MM.1S (cell line): ENCODE measurements around the gene DCXR.

Experiments used
- DNase-seq: peaks from one replicate; pipeline ENCODE4 v3.0.0-alpha.2; 2015
- H2AFZ ChIP-seq: fragments of 300-600 bp; sonication (generic); 2 replicates; pipeline ENCODE4 v1.6.0; 2016; ENCODE audit warnings: antibody characterized with exemption, low read length
- H3F3A ChIP-seq: fragments of 300-600 bp; sonication (generic); 2 replicates; pipeline ENCODE4 v1.6.1; 2016; ENCODE audit warnings: mild to moderate bottlenecking, antibody characterized with exemption, low read length, moderate library complexity, mixed read lengths; ENCODE audit not compliant: insufficient read depth
- H3K27ac ChIP-seq: fragments of 300-600 bp; sonication (generic); 2 replicates; pipeline ENCODE4 v1.5.1; 2016; ENCODE audit warnings: mild to moderate bottlenecking, low read length
- H3K27me3 ChIP-seq: fragments of 300-600 bp; sonication (generic); replicated peaks from 2 replicates; pipeline ENCODE4 v1.6.0; 2016; ENCODE audit warnings: low read length; ENCODE audit not compliant: insufficient read depth
- H3K36me3 ChIP-seq: fragments of 300-600 bp; sonication (generic); replicated peaks from 2 replicates; pipeline ENCODE4 v1.6.1; 2016; ENCODE audit warnings: mild to moderate bottlenecking, low read length, mixed read lengths; ENCODE audit not compliant: insufficient read depth
- H3K4me1 ChIP-seq: fragments of 300-600 bp; sonication (generic); 2 replicates; pipeline ENCODE4 v1.6.1; 2016; ENCODE audit warnings: low read length, mixed read lengths
- H3K4me2 ChIP-seq: fragments of 300-600 bp; sonication (generic); 2 replicates; pipeline ENCODE4 v1.6.0; 2016; ENCODE audit warnings: low read depth, low read length
- H3K4me3 ChIP-seq: fragments of 300-600 bp; sonication (generic); 2 replicates; pipeline ENCODE4 v1.5.1; 2016; ENCODE audit warnings: low read length, mixed read lengths
- H3K79me2 ChIP-seq: fragments of 300-600 bp; sonication (generic); 2 replicates; pipeline ENCODE4 v1.6.1; 2016; ENCODE audit warnings: mixed run types, low read length, mixed read lengths
- H3K9ac ChIP-seq: fragments of 300-600 bp; sonication (generic); 2 replicates; pipeline ENCODE4 v1.6.1; 2016; ENCODE audit warnings: low read length, mixed read lengths
- H3K9me2 ChIP-seq: fragments of 300-600 bp; sonication (generic); replicated peaks from 2 replicates; pipeline ENCODE4 v1.6.1; 2016; ENCODE audit warnings: mild to moderate bottlenecking, low read length, mixed read lengths; ENCODE audit not compliant: insufficient read depth
- H3K9me3 ChIP-seq: fragments of 300-600 bp; sonication (generic); replicated peaks from 2 replicates; pipeline ENCODE4 v1.6.1; 2016; ENCODE audit warnings: mild to moderate bottlenecking, low read length, mixed read lengths; ENCODE audit not compliant: insufficient read depth
- H4K20me1 ChIP-seq: fragments of 300-600 bp; sonication (generic); 2 replicates; pipeline ENCODE4 v1.6.1; 2016; ENCODE audit warnings: mild to moderate bottlenecking, low read length, moderate library complexity, mixed read lengths; ENCODE audit not compliant: insufficient read depth
- CTCF ChIP-seq: fragments of 300-600 bp; sonication (generic); IDR thresholded peaks from 2 replicates; pipeline ENCODE4 v1.5.1; 2016; ENCODE audit warnings: antibody characterized with exemption, low read length, mixed read lengths
- EZH2 ChIP-seq: fragments of 300-600 bp; sonication (generic); optimal IDR thresholded peaks from 2 replicates; pipeline ENCODE3; 2017; ENCODE audit warnings: low read depth, mild to moderate bottlenecking, antibody characterized with exemption, low read length, mixed read lengths
- EZH2phosphoT487 ChIP-seq: fragments of 300-600 bp; sonication (generic); IDR thresholded peaks from 2 replicates; pipeline ENCODE4 v1.6.1; 2018; ENCODE audit warnings: antibody characterized with exemption, low read length

Gene DCXR

GRCh38 chr17:82033359-82034085 is 4.0 kb downstream of the DCXR start:
- Histone ChIP-seq H3K79me2 (peaks cover 12% of the 10 kb centered on the region), H3K9me2 (no peaks in the 10 kb centered on the region), H3K4me1 (peaks cover 15% of the 10 kb centered on the region; the same call in 1 of the 2 replicates), H3K27ac (no peak overlapping the region), H3K9me3 (no peaks in the 10 kb centered on the region), H3K4me2 (no peak overlapping the region), H3K36me3 (no peaks in the 10 kb centered on the region), H3K9ac (no peak overlapping the region), H3F3A (peaks cover 12% of the 10 kb centered on the region; the same call in 1 of the 2 replicates), H4K20me1 (no peaks in the 10 kb centered on the region), H2AFZ (no peak overlapping the region), H3K27me3 (no peaks in the 10 kb centered on the region), H3K4me3 (no peak overlapping the region)
- TF ChIP-seq EZH2phosphoT487 (no peak), CTCF (no peak), EZH2 (no peak)
- DNase-seq = no peak

- Histone ChIP-seq H2AFZ (peak overlapping the region; percentile 18; the same call in 1 of the 2 replicates), H3K36me3 (no peaks in the 10 kb centered on the region), H3K4me2 (peak overlapping the region; percentile 86), H3F3A (peaks cover 12% of the 10 kb centered on the region; the same call in 1 of the 2 replicates), H3K4me1 (peaks cover 13% of the 10 kb centered on the region; the same call in 1 of the 2 replicates), H3K27me3 (no peaks in the 10 kb centered on the region), H3K9me2 (no peaks in the 10 kb centered on the region), H3K9me3 (no peaks in the 10 kb centered on the region), H3K4me3 (peak overlapping the region; percentile 47), H3K27ac (no peak overlapping the region), H3K9ac (peak overlapping the region; percentile 18; the same call in 1 of the 2 replicates), H3K79me2 (peaks cover 12% of the 10 kb centered on the region), H4K20me1 (no peaks in the 10 kb centered on the region)
- TF ChIP-seq EZH2 (no peak), CTCF (no peak), EZH2phosphoT487 (no peak)
- peak; percentile 65 for DNase-seq
Measured at GRCh38 chr17:82031885-82032627, 5.4 kb downstream of the DCXR start.

GRCh38 chr17:82031303-82031884 is 6.1 kb downstream of the DCXR start, which contains the start of gene RAC3:
TSS of gene RAC3 (plus strand) at chr17:82031678. CDS start at chr17:82031762, 84 bp downstream.
- Histone ChIP-seq H3K9me2 (no peaks in the 10 kb centered on the region), H3K27me3 (no peaks in the 10 kb centered on the region), H3F3A (peaks cover 12% of the 10 kb centered on the region; the same call in 1 of the 2 replicates), H3K36me3 (no peaks in the 10 kb centered on the region), H3K27ac (peak within 1 kb of the TSS; percentile 25; the same call in 1 of the 2 replicates), H3K79me2 (peaks cover 5% of the 10 kb centered on the region), H3K9ac (peak within 1 kb of the TSS; percentile 23; the same call in 1 of the 2 replicates), H3K4me2 (peak within 1 kb of the TSS; percentile 98), H3K4me1 (peaks cover 10% of the 10 kb centered on the region; the same call in 1 of the 2 replicates), H3K4me3 (peak within 1 kb of the TSS; percentile 71), H4K20me1 (no peaks in the 10 kb centered on the region), H2AFZ (peak within 1 kb of the TSS; percentile 53), H3K9me3 (no peaks in the 10 kb centered on the region)
- TF ChIP-seq EZH2phosphoT487 (no peak), EZH2 (no peak), CTCF (no peak)
- peak; percentile 38 for DNase-seq
